ENCODE measurements around the gene FAM209A. TPM values are rescaled to one million over a fixed set of nuclear protein-coding genes. Genes with fewer than 3 reads are reported as not detected.
"Not testable (repeated sequence)": the region's sequence is repeated elsewhere in the genome, so short reads cannot be mapped to it uniquely, and the experiment has no call there.

The FAM209A gene
- total RNA-seq, 1 experiment from 2014 or later: not detected

DNA sequence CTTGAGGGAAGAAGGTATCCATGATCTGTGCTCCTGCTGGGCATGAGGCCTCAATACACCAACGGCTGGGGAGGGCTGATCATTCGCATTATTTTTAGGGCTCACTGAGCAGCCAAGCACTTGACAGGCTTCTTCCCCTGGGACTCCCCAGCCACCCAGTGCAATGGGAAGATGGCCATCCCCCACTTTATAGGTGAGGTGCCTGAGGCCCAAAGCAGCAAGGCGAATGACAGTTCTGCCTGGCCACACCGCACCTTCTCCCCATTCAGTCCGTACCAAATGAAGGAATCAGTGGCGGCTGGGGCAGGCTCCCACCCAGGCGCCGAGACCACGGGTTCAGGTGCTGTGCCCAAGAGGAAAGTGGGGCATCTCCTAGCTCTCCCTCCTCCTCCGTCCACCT is 4.4 kb upstream of the FAM209A start:
- in situ Hi-C loops (cut with HindIII; ENCODE audit: low pct_unique_long_range_greater_than_20kb, low sequenced_read_pairs) (no loop called here), intact Hi-C loops (cut with micrococcal nuclease; ENCODE audit: unreplicated experiment) (no loop called here)
- ChIA-PET CTCF (no interaction called here), POLR2A (no interaction called here)
- Histone ChIP-seq H3K27me3 (ENCODE audit: control insufficient read depth, insufficient read depth, low read length) (no peaks in the 10 kb centered on the region), H3K4me3 (ENCODE audit: low read depth in 2 of 2, low read length in 2 of 2) (no peak overlapping the region), H3K36me3 (ENCODE audit: control insufficient read depth, insufficient read depth, low read length) (peaks cover 3% of the 10 kb centered on the region), H3K27ac (ENCODE audit: low read length) (no peak overlapping the region), H3K9me3 (ENCODE audit: control insufficient read depth, insufficient read depth, low read depth, low read length) (no peaks in the 10 kb centered on the region), H3K4me1 (ENCODE audit: control insufficient read depth, insufficient read depth, low read length) (no peaks in the 10 kb centered on the region)
- TF ChIP-seq, protein P1, sequence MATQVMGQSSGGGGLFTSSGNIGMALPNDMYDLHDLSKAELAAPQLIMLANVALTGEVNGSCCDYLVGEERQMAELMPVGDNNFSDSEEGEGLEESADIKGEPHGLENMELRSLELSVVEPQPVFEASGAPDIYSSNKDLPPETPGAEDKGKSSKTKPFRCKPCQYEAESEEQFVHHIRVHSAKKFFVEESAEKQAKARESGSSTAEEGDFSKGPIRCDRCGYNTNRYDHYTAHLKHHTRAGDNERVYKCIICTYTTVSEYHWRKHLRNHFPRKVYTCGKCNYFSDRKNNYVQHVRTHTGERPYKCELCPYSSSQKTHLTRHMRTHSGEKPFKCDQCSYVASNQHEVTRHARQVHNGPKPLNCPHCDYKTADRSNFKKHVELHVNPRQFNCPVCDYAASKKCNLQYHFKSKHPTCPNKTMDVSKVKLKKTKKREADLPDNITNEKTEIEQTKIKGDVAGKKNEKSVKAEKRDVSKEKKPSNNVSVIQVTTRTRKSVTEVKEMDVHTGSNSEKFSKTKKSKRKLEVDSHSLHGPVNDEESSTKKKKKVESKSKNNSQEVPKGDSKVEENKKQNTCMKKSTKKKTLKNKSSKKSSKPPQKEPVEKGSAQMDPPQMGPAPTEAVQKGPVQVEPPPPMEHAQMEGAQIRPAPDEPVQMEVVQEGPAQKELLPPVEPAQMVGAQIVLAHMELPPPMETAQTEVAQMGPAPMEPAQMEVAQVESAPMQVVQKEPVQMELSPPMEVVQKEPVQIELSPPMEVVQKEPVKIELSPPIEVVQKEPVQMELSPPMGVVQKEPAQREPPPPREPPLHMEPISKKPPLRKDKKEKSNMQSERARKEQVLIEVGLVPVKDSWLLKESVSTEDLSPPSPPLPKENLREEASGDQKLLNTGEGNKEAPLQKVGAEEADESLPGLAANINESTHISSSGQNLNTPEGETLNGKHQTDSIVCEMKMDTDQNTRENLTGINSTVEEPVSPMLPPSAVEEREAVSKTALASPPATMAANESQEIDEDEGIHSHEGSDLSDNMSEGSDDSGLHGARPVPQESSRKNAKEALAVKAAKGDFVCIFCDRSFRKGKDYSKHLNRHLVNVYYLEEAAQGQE (IDR thresholded peaks at IDR 0.05; ENCODE audit: insufficient read depth in 1 of 2, low read depth in 2 of 2, low read length in 1 of 2): no peak
- TF ChIP-seq POLR2AphosphoS5 (IDR thresholded peaks at IDR 0.05; ENCODE audit: low read depth, low read length) (no peak), TCF7L2 (IDR thresholded peaks at IDR 0.05; ENCODE audit: low read depth, low read length) (no peak), SIN3A (IDR thresholded peaks at IDR 0.05; ENCODE audit: borderline replicate concordance, insufficient read depth, low read depth, low read length) (no peak)
- TF ChIP-seq, protein P2, sequence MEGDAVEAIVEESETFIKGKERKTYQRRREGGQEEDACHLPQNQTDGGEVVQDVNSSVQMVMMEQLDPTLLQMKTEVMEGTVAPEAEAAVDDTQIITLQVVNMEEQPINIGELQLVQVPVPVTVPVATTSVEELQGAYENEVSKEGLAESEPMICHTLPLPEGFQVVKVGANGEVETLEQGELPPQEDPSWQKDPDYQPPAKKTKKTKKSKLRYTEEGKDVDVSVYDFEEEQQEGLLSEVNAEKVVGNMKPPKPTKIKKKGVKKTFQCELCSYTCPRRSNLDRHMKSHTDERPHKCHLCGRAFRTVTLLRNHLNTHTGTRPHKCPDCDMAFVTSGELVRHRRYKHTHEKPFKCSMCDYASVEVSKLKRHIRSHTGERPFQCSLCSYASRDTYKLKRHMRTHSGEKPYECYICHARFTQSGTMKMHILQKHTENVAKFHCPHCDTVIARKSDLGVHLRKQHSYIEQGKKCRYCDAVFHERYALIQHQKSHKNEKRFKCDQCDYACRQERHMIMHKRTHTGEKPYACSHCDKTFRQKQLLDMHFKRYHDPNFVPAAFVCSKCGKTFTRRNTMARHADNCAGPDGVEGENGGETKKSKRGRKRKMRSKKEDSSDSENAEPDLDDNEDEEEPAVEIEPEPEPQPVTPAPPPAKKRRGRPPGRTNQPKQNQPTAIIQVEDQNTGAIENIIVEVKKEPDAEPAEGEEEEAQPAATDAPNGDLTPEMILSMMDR (IDR thresholded peaks at IDR 0.05): no peak
- no TSS peak for BruUV-seq (replicated peaks)
- no peak for ATAC-seq
- DNase-seq (ENCODE audit: low read depth, low spot score): no peak

DNA sequence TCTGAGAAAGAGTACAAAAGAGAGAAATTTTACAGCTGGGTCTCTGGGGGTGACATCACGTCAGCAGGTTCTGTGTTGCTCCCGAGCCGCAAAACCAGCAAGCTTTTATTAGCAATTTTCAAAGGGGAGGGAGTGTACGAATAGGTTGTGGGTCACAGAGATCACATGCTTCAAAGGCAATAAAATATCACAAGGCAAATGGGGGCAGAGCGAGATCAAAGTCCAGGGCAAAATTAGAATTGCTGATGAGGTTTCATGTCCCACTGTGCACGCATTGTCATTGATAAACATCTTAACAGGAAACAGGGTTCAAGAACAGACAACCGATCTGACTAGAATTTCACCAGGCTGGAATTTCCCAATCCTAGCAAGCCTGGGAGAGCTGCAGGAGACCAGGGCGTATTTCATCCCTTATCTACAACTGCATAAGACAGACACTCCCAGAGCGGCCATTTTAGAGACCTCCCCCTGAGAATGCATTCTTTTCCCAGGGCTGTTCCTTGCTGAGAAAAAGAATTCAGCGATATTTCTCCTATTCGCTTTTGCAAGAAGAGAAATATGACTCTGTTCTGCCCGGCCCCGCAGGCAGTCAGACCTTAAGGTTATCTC is 3.7 kb upstream of the FAM209A start:
- intact Hi-C loops (cut with micrococcal nuclease; ENCODE audit: unreplicated experiment); H3K4me3 ChIP-seq (ENCODE audit: low read depth in 2 of 2, low read length in 2 of 2); BruUV-seq (replicated peaks); H3K27ac ChIP-seq (ENCODE audit: low read length); H3K36me3 ChIP-seq (ENCODE audit: control insufficient read depth, insufficient read depth, low read length); in situ Hi-C loops (cut with HindIII; ENCODE audit: low pct_unique_long_range_greater_than_20kb, low sequenced_read_pairs); H3K4me1 ChIP-seq (ENCODE audit: control insufficient read depth, insufficient read depth, low read length); H3K27me3 ChIP-seq (ENCODE audit: control insufficient read depth, insufficient read depth, low read length); DNase-seq (ENCODE audit: low read depth, low spot score); POLR2A ChIA-PET; CTCF ChIA-PET; ATAC-seq; H3K9me3 ChIP-seq (ENCODE audit: control insufficient read depth, insufficient read depth, low read depth, low read length): not testable (repeated sequence)

DNA sequence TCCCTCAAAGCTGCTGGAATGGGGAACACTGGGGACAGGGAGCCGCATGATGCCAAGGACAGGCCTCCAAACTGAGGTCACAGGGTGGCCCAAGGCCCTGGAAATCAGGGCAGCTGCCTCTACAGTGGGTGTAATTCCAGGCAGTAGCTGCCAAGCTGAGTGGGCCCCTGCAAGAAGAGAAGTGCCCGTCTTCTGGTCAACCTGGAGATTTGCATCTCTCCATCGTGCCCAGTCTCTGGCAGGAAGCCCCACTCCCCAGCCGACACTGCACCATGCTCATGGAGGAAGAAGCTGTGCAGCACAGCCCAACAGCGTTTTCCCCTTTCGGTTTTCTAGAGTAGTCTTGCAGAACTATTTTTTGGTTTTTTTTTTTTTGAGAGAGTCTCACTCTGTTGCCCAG is 2.2 kb upstream of the FAM209A start:
- POLR2A ChIA-PET: no interaction called here
- no peaks in the 10 kb centered on the region for H3K27me3 ChIP-seq (ENCODE audit: control insufficient read depth, insufficient read depth, low read length)
- in situ Hi-C loops (cut with HindIII; ENCODE audit: low pct_unique_long_range_greater_than_20kb, low sequenced_read_pairs): no loop called here
- H3K27ac ChIP-seq (ENCODE audit: low read length): no peak overlapping the region
- H3K4me3 ChIP-seq (ENCODE audit: low read depth in 2 of 2, low read length in 2 of 2): no peak overlapping the region
- H3K9me3 ChIP-seq (ENCODE audit: control insufficient read depth, insufficient read depth, low read depth, low read length): no peaks in the 10 kb centered on the region
- peaks cover 3% of the 10 kb centered on the region; the same call in 1 of the 2 replicates for H3K36me3 ChIP-seq (ENCODE audit: control insufficient read depth, insufficient read depth, low read length)
- intact Hi-C loops (cut with micrococcal nuclease; ENCODE audit: unreplicated experiment): no loop called here
- CTCF ChIA-PET: no interaction called here
- DNase-seq (ENCODE audit: low read depth, low spot score): no peak
- ATAC-seq: 0 out of 2 replicates have a peak, but pooled peaks have one; percentile 21
- H3K4me1 ChIP-seq (ENCODE audit: control insufficient read depth, insufficient read depth, low read length): no peaks in the 10 kb centered on the region
- BruUV-seq (replicated peaks): no TSS peak
- TF ChIP-seq, protein P2 (IDR thresholded peaks at IDR 0.05): no peak
- TF ChIP-seq, protein P1 (IDR thresholded peaks at IDR 0.05; ENCODE audit: insufficient read depth in 1 of 2, low read depth in 2 of 2, low read length in 1 of 2): no peak
- no peak for TF ChIP-seq SIN3A (IDR thresholded peaks at IDR 0.05; ENCODE audit: borderline replicate concordance, insufficient read depth, low read depth, low read length)
- no peak for TF ChIP-seq TCF7L2 (IDR thresholded peaks at IDR 0.05; ENCODE audit: low read depth, low read length)
- no peak for TF ChIP-seq POLR2AphosphoS5 (IDR thresholded peaks at IDR 0.05; ENCODE audit: low read depth, low read length)

Data from Panc1 (cell line).